GM18861 (cell line): ENCODE data around the gene MED9.

Experiments used
- ATAC-seq: cut with Tn5 transposase; IDR thresholded peaks from one replicate; pipeline ENCODE4 v1.9.1; 2021; ENCODE audit not compliant: unreplicated experiment

The MED9 gene

DNA sequence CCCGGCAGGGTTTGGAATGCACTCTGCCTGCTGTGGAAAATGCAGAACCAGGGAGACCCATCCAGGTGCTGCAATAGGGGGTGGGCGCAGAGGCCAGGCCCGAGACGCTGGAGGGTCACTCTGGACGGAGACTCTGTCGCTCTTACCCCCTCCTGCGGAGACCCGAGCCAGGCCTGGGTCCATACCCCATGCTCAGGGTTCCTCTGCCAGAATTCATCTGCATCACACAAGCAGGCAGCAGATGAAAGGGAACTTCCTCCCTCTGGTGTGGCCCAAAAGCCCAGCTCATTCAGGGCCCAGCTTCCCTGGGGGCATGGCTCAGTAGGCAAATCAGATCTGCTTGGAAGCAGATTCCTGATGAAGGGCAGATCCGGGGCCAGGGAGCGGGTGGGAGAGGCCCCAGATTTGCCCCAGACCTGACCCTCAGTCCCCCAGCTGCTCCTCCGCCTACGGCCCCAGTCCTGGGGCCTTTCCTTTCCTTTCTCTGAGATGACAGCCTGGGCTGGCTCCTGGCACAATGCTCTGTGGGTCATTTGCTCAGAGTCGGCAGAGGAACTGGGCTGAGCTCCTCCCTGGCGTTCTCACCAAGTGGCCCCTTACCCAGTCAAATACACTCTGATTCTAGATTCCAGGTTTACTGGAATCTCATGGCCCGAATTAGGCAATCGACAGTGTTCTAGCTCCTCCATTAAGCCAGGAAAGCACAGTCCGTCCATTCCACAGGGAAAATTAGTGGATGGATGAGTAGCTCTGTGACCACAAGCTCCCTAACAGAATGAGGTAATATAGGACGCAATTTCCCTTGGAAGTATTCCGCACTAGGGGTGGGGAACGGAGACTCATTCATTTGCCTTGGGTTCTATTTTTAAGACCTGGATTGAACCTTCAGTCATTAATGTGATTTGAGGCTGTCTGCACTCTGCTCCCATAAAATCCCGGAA is 38.5 kb downstream of the MED9 start:
- ATAC-seq, result no peak

DNA sequence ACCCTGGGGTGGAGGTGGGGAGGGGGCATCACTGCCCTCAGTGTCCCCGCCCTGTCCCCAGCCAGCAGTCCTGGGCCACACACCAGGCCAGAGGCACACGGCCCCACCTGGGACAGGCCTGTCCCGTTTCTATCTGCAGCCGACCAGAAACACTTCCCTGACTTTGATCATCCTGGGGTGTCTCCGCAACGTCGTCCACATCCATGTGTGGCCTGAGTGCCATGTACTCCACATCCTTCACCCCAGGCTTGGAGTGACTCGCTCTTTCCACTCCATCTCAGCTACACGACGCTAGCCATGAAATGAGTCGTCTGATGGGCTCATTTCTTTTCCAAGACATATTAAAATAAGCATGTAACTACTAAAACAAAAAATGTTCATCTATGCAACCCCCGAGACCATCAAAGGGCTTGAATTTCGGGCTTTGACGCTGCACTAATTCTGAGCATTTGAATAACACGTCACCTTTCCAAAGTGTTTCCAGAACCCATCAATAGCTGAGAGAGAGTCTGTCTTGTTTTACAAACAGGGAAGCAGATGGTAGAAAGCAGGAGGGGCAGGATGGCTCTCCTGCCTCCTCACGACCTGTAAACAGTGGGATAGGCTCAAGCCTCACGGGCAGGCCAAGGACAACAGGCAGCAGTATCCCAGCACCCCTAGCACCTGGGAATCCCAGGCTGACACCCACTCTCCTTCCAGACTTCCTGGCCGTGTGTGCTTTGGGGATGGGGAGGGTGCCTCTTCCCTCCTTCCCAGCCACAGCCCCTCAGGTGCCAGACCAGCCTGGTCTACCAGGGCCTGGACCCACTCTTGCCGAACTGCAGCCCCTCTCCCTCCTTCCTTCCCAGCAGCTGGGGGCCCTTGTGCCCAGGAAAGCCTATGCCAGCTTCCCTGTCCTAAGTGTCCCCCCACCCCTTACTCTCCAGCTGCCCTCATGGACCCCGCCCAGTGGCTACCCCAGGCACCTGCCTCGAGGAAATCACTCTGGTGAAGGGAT is 39.4 kb downstream of the MED9 start:
- ATAC-seq, result no peak

DNA sequence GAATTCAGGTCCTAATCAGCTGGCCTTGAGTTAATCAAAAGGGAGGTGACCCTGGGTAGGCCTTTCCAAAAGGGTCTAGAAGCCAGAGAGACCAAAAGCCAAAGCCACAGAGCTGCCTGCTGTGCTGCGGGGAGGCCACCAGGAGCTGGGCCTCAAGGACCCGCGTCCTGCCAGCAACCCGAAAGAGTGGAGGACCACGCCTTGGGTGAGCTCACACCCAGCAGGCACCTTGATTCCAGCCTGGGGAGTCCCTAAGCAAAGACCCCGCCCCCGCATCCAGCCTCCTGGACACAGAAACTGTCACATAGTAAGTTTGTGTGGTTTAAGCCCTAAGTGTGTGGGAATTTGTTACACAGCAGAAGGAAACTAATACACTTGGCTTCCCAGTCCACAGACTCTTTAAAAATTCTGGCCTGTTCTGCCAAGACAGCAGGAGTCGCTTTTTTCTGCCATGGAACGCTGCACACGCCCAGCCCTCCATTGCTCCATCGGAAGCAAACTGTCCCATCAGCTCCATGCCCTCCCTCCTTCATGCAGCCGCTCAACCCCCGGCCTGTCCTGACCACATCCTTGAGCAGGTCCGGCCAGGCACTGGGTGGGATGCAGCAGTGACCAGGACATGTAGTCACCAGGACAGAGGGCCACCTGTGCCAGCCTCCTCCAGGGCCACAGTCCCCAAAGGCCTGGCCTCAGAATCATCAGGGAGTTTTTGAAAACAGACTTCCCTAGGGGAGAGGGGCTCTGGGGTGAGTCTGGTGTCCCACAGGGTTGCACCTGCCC is 40.3 kb downstream of the MED9 start:
- no peak for ATAC-seq

DNA sequence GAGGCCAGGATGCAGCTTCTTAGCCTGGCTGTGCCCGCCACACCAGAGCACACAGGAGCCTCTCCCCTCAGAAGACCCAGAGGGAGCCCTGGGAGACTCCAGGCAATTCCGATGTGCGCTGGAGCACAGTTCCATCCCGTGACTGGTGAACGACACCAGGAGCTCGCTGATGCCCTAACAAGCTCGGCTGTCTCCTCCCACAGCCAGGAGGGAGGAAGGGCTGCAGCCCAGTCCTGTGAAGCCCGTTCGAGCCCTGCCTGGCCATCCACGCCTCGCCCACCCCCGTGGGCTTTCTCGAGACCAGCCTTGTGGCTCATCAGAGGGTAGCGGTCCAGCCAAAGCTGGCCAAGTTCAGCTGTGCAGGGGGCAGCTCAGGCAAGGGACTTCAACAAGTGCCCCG is 41.2 kb downstream of the MED9 start:
- ATAC-seq, result no peak

- no peak for ATAC-seq
Observed at GRCh38 chr17:17518951-17519350, 42.2 kb downstream of the MED9 start.

- no peak for ATAC-seq
Observed at GRCh38 chr17:17519886-17520285, 43.1 kb downstream of the MED9 start.

- ATAC-seq, result no peak
Observed at GRCh38 chr17:17520599-17521232, 43.9 kb downstream of the MED9 start.

DNA sequence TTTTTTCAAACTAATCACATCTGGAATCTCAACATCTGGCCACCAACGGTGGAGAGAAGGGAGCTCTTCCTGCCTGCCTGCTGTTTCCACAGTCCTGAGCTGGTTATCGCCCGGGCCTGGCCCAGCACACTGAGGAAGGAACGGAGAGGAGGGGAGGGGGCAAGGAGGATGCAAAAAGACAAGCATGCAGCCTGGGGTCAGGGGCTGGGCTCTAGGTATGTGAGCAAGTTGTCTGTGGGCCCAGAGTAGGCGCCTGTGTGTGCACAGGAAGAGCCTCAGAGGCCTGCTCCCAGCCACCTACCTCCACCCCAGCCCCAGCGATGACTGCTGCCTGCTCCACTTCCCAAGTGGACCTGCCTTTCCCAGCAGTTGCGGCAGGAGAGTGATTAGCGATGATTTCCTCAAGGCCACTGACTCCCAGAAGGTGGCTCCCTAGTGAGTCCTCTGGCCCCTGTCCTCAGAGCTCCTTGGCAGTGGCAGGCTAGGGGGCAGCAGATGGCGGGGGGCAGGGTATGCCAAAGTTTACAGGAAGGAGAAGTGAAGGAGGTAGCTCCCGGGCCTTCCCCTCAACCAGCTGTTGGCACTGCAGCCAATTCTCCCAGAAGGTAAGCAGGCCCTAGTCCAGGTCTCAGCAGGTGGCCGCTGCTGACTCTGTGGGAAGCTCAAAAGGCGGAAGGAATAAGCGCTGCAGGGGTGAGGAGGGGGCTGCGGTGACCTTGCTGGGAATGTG is 46.4 kb downstream of the MED9 start:
- no peak for ATAC-seq

DNA sequence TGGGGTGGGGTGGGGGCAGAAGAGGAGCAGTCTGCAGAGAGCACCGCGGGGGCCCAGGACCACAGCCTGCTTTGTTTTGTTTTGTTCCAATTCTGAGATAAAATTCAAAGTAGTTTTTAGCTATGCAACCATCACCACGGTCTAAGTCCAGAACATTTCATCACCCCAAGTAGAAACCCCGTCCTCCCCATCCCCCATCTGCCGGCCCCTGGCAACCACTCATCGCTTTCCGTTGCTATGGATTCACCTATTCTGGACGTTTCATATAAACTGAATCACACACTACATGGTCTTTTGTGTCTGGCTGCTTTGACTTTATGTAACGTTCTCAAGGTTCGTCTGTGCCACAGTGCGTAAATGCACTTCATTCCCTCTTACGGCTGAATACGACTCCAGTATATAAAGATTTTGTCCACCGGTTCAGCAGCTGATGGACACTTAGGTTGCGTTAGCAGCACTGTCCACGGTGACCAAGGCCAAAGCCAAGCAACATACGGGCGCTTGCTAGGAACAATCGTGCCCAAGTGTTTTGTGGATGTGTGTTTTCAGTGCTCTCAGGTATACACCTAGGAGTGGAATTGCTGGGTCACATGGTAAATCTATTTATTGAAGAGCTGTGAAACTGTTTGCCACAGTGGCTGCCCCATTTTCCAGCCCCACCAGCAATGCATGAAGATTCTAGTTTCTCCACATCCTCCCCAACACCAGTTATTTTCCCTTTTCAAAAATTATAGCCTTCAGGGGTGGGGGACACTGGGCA is 47.1 kb downstream of the MED9 start:
- no peak for ATAC-seq

- no peak for ATAC-seq
Observed at GRCh38 chr17:17525311-17525710, 48.5 kb downstream of the MED9 start.

DNA sequence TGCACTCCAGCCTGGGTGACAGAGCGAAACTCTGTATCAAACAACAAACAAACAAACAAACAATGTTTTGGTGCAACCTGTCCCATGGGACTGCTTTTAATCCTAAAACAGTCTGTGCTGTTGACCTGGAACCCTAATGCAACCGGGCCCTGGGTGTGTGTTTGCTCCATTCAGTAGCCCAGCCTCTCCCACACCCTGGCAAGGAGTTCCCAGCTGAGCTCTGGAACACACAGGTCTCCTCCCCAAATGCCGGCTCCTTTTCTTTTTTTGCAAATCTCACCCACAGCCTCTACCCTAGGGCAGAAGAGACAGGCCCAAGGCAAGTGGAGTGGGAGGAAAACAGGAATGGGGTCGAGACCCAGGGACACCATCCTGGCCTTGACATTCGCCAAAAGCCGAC is 49.2 kb downstream of the MED9 start:
- no peak for ATAC-seq

- ATAC-seq, result no peak
Observed at GRCh38 chr17:17526369-17526768, 49.6 kb downstream of the MED9 start.

GRCh38 chr17:17527534-17527933 is 50.7 kb downstream of the MED9 start:
- no peak for ATAC-seq

DNA sequence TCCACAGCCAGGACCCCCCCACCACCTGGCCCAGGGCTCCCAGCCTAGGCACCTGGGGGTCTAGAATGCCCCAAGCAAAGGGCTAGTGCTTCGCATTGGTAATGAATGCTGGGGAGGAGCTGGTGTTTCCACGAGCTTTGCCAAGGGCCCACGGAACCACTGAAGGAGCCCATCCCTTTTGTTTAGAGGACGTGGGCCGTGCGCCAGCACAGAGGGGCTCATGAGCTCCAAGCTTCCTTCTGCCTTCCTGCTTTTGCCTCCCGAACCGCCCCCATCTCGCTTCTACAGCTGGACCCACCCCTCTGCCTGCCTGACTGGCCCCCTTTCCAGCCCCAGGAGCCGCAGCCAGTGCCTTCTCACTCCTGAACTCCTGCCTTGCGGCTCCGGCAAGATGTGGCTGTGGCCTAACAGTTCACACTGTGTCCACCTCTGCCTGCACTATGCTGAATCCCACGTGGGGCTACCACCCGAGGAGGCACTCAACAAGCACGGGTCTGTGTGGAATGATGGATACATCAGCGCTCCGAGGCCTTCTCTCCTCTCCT is 51.2 kb downstream of the MED9 start:
- ATAC-seq, result no peak

DNA sequence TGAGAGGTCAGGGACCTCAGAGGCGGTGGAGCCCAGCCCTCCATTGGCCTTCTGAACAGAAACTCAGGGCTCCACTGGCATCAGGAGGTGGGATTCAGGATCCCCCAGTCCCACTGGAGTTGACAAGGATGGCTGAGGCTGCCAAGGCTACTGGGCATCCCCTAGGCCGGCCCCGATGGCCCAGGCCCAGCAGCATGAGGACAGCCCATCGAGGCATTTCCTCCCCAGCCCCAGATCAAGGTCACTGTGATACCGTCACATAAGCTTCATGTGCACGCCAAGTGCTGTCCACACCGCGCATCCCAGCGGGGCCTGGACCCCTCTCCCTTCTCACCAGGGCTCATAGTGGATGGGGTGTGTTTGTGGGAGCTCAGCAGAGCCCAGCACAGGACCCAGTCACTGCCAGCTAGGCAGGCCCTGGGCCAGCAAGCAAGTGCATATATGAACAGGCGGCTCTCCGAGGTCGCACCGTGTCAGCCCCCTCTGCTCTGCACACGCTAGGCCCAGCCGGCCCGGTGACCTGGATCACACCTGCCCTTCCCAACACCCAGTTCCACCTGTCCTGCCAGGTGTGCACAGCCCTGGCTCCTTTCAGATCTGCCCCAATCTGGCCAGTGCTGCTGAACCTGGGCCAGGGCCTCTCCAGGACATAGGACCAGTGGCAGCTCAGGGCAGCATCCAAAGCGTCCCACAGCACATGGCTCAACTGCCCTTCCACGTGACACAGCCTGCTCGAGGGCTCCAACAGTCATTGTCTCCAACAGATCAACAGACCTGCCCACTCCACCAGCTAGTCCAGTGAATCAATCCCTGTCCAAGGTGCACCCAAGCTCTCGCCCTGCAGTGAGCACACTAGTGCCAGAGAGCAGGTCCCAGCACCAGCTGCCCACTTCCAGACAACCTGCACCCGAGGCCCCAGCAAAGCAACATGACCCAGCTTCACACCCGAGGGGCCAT is 52.2 kb downstream of the MED9 start:
- no peak for ATAC-seq

DNA sequence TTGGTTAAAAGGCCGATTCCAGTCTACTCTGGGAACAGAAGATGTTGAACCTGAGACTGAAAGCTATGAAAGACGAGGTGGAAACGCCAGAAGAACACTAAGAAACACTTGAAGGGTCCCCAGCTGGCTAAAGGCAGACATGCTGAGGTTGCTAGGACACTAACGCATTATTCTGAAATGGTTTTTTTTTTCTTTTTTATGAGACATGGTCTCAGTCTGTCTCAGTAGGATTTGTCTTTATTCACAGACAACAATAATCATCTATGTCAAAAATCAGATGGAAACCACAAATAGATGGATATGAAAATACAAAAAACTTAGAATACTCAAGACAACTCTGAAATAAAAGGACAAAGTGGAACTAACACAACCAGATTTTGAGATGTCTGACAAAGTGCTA is 54.4 kb downstream of the MED9 start:
- ATAC-seq, result no peak

GRCh38 chr17:17532991-17533390 is 56.2 kb downstream of the MED9 start:
- no peak for ATAC-seq
